Keratinocyte (primary cell): Measurements from ENCODE around the gene CD1D. TPM values are rescaled to one million over a fixed set of nuclear protein-coding genes. Genes with fewer than 3 reads are reported as not detected.
"Not testable (repeated sequence)": the region's sequence is repeated elsewhere in the genome, so short reads cannot be mapped to it uniquely, and the experiment has no call there.

ENCODE experiments used
- DNase-seq: peaks from one replicate; pipeline ENCODE4 v3.0.0-alpha.2; 2011; ENCODE audit warnings: low read depth, missing footprints, low spot score
- FAIRE-seq: peaks from 2 replicates; lab custom pipeline; 2011; peaks lifted over from hg19 to GRCh38; lab: Jason Lieb, UNC
- H2AFZ ChIP-seq: 2 replicates; pipeline ENCODE4 v1.6.0; 2012; ENCODE audit warnings: low read length, control low read depth, inconsistent platforms; ENCODE audit not compliant: control insufficient read depth
- H3K27ac ChIP-seq: 2 replicates; pipeline ENCODE4 v1.5.1; 2011; ENCODE audit warnings: low read length; ENCODE audit not compliant: control insufficient read depth, insufficient read depth
- H3K27me3 ChIP-seq: 3 replicates; pipeline ENCODE4 v1.6.0; 2011; ENCODE audit warnings: low read length; ENCODE audit not compliant: control insufficient read depth, insufficient read depth; ENCODE audit errors: extremely low read depth
- H3K36me3 ChIP-seq, 2 experiments: 2 replicates in 1 of 2; 3 replicates in 1 of 2; pipeline ENCODE4 v1.5.1; 2011; ENCODE audit warnings: low read length in 2 of 2, mild to moderate bottlenecking in 1 of 2; ENCODE audit not compliant: control insufficient read depth in 2 of 2, insufficient read depth in 2 of 2; ENCODE audit errors: extremely low read depth in 1 of 2
- H3K4me1 ChIP-seq: 3 replicates; pipeline ENCODE4 v1.5.1; 2011; ENCODE audit warnings: low read length; ENCODE audit not compliant: control insufficient read depth, insufficient read depth; ENCODE audit errors: extremely low read depth
- H3K4me2 ChIP-seq: 3 replicates; pipeline ENCODE4 v1.6.0; 2011; ENCODE audit warnings: low read depth, low read length; ENCODE audit not compliant: control insufficient read depth, insufficient read depth; ENCODE audit errors: extremely low read depth
- H3K4me3 ChIP-seq, 3 experiments: fragments of 200-600 bp in 1 of 3; sonication (generic) in 1 of 3; 2 replicates in 2 of 3; 3 replicates in 1 of 3; pipeline ENCODE4 v1.5.1; 2011 to 2016; ENCODE audit warnings: low read length in 3 of 3, mild to moderate bottlenecking in 3 of 3, control low read depth in 2 of 3, inconsistent platforms in 1 of 3, low read depth in 1 of 3, mixed read lengths in 1 of 3, mixed run types in 1 of 3, moderate library complexity in 1 of 3; ENCODE audit not compliant: control insufficient read depth in 2 of 3, insufficient read depth in 2 of 3; ENCODE audit errors: extremely low read depth in 1 of 3
- H3K79me2 ChIP-seq: 2 replicates; pipeline ENCODE4 v1.6.0; 2012; ENCODE audit warnings: low read length; ENCODE audit not compliant: control insufficient read depth, insufficient read depth
- H3K9ac ChIP-seq: 3 replicates; pipeline ENCODE4 v1.6.0; 2011; ENCODE audit warnings: low read length; ENCODE audit not compliant: control insufficient read depth, insufficient read depth; ENCODE audit errors: extremely low read depth
- H3K9me1 ChIP-seq: 3 replicates; pipeline ENCODE4 v1.6.0; 2011; ENCODE audit warnings: low read length; ENCODE audit not compliant: control insufficient read depth, insufficient read depth; ENCODE audit errors: extremely low read depth
- H3K9me3 ChIP-seq: 2 replicates; pipeline ENCODE4 v1.5.1; 2012; ENCODE audit warnings: low read depth, low read length; ENCODE audit not compliant: control insufficient read depth
- H4K20me1 ChIP-seq: 3 replicates; pipeline ENCODE4 v1.6.0; 2011; ENCODE audit warnings: low read length; ENCODE audit not compliant: control insufficient read depth, insufficient read depth; ENCODE audit errors: extremely low read depth
- CTCF ChIP-seq, 3 experiments: IDR thresholded peaks in 1 of 3; conservative IDR thresholded peaks in 1 of 3; optimal IDR thresholded peaks in 1 of 3; 2 replicates in 2 of 3; 3 replicates in 1 of 3; pipeline versions ENCODE3 to v1.5.1; 2011; ENCODE audit warnings: low read length in 3 of 3, mild to moderate bottlenecking in 3 of 3, moderate library complexity in 2 of 3, control low read depth in 1 of 3, inconsistent platforms in 1 of 3; ENCODE audit not compliant: insufficient read depth in 2 of 3; ENCODE audit errors: extremely low read depth in 1 of 3
- EZH2 ChIP-seq: IDR thresholded peaks from one replicate; pipeline ENCODE4 v1.6.1; 2012; ENCODE audit warnings: inconsistent platforms, mild to moderate bottlenecking, low read length, moderate library complexity
- dilution Hi-C: fragments of 300-500 bp; cut with MboI; formaldehyde crosslinking; loops from one replicate; pipeline ENCODE4 v1.7.0; 2020; ENCODE audit warnings: low sequenced_read_pairs; ENCODE audit not compliant: extremely low pct_ligation_motif_present
- polyA plus RNA-seq, 5 experiments: library from polyadenylated mRNA; depleted of rRNA in 3 of 5; stranded (reverse) in 3 of 5; stranded (forward) in 1 of 5; unstranded in 1 of 5; fragments of >200 nt; gene quantifications; 1 replicate in 1 of 5; 2 replicates in 3 of 5; 3 replicates in 1 of 5; pipeline versions ENCODE4 v1.2.1 to v1.2.3, GENCODE V29; 2011 to 2012; ENCODE audit warnings: missing spikeins in 2 of 5, low read depth in 1 of 5, low replicate concordance in 1 of 5

Gene CD1D
- polyA plus RNA-seq, 1 donor (not counting 4 experiments of a cell fraction or from before 2014, with no cell fraction given), result 2.8 TPM

- TF ChIP-seq CTCF (optimal IDR thresholded peaks at IDR 0.05 in 1 of 3, IDR thresholded peaks at IDR 0.05 in 1 of 3, conservative IDR thresholded peaks at IDR 0.05 in 1 of 3; ENCODE audit: extremely low read depth in 1 of 3, insufficient read depth in 2 of 3, low read length in 3 of 3), result no peak
- no peak for TF ChIP-seq EZH2
- no peak overlapping the region for H3K9ac ChIP-seq
- H3K27ac ChIP-seq, result no peak overlapping the region
- no peaks in the 10 kb centered on the region for H3K9me3 ChIP-seq
- H4K20me1 ChIP-seq, result no peaks in the 10 kb centered on the region
- no peaks in the 10 kb centered on the region for H3K79me2 ChIP-seq
- no peaks in the 10 kb centered on the region for H3K4me1 ChIP-seq
- no peaks in the 10 kb centered on the region for H3K36me3 ChIP-seq
- no peak overlapping the region for H3K4me2 ChIP-seq
- DNase-seq (no peak), FAIRE-seq (no peak)
- dilution Hi-C loops, result no loop called here
- H2AFZ ChIP-seq, result no peak overlapping the region
- H3K4me3 ChIP-seq, result no peak overlapping the region
- H3K9me1 ChIP-seq, result no peaks in the 10 kb centered on the region
- no peaks in the 10 kb centered on the region for H3K27me3 ChIP-seq
These were observed 28.0 kb downstream of the CD1D start for GRCh38 chr1:158208586-158209116.

- no peak for DNase-seq
These were observed 31.6 kb downstream of the CD1D start for GRCh38 chr1:158212320-158212719.

GRCh38 chr1:158223445-158223844, 42.8 kb downstream of the CD1D start:
- H3K79me2 ChIP-seq, H3K36me3 ChIP-seq, DNase-seq, H4K20me1 ChIP-seq, H3K27ac ChIP-seq, dilution Hi-C loops, H3K4me1 ChIP-seq, H3K9me1 ChIP-seq, H3K4me2 ChIP-seq, H2AFZ ChIP-seq, H3K9ac ChIP-seq, H3K4me3 ChIP-seq, H3K27me3 ChIP-seq, FAIRE-seq, H3K9me3 ChIP-seq: not testable (repeated sequence)

More at GRCh38 chr1:158212320-158212719, 31.6 kb downstream of the CD1D start:
- H3K4me1 ChIP-seq, result no peaks in the 10 kb centered on the region
- no peaks in the 10 kb centered on the region for H3K9me1 ChIP-seq
- no peak overlapping the region for H3K4me3 ChIP-seq
- dilution Hi-C loops, result no loop called here
- TF ChIP-seq EZH2 (no peak), CTCF (optimal IDR thresholded peaks at IDR 0.05 in 1 of 3, IDR thresholded peaks at IDR 0.05 in 1 of 3, conservative IDR thresholded peaks at IDR 0.05 in 1 of 3; ENCODE audit: extremely low read depth in 1 of 3, insufficient read depth in 2 of 3, low read length in 3 of 3) (no peak)
- H3K9me3 ChIP-seq, result no peaks in the 10 kb centered on the region
- no peak overlapping the region for H3K4me2 ChIP-seq
- H3K27me3 ChIP-seq, result no peaks in the 10 kb centered on the region
- H3K9ac ChIP-seq, result no peak overlapping the region
- H3K36me3 ChIP-seq, result no peaks in the 10 kb centered on the region
- H2AFZ ChIP-seq, result no peak overlapping the region
- FAIRE-seq, result no peak
- H3K27ac ChIP-seq, result no peak overlapping the region
- no peaks in the 10 kb centered on the region for H4K20me1 ChIP-seq
- H3K79me2 ChIP-seq, result no peaks in the 10 kb centered on the region
